GM18867 (cell line): ENCODE data around the gene DLAT.
"Not testable (repeated sequence)": the region's sequence is repeated elsewhere in the genome, so short reads cannot be mapped to it uniquely, and the experiment has no call there.

Experiments used
- ATAC-seq: cut with Tn5 transposase; IDR thresholded peaks from one replicate; pipeline ENCODE4 v1.9.1; 2021; ENCODE audit warnings: mild to moderate bottlenecking, moderate library complexity; ENCODE audit not compliant: unreplicated experiment

Gene DLAT

DNA sequence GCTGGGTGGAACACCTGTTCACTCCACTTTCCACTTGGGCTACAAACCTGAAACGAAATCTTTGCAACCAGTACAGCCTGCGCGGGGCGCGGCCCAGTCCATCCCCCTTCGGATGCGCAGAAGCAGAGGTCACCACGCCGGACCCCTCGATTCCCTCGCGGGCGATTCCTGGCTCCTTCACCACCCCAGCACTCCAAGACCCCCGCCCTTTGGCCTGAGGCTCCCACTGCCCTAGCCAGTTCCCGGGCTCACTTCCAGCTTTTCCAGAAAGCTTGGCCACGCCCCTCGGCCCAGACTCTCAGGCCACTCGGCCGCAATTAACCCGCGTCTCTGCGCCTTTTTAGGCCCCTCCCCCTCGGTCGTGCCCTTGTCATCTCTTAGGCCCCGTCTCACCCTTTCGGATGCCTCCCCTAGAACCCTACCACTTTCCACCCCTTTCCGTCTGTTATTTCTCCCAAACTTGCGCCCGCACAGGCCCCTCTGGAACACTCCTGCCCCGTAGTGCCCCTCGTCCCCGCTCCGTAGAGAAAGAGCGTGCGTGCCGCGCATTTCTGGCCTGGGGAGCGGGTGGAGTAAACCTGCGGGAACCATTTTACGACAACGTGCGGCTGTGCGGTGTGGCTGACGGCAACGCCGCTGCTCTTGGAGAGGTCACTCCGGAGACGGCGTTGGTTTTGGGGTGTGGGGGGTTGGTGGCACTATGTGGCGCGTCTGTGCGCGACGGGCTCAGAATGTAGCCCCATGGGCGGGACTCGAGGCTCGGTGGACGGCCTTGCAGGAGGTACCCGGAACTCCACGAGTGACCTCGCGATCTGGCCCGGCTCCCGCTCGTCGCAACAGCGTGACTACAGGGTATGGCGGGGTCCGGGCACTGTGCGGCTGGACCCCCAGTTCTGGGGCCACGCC is at the start of gene DLAT:
TSS of gene DLAT (plus strand) at position 636 of the 906 bp plus-strand sequence. CDS start at position 701, 65 bp downstream.
- ATAC-seq = peak; percentile 79

DNA sequence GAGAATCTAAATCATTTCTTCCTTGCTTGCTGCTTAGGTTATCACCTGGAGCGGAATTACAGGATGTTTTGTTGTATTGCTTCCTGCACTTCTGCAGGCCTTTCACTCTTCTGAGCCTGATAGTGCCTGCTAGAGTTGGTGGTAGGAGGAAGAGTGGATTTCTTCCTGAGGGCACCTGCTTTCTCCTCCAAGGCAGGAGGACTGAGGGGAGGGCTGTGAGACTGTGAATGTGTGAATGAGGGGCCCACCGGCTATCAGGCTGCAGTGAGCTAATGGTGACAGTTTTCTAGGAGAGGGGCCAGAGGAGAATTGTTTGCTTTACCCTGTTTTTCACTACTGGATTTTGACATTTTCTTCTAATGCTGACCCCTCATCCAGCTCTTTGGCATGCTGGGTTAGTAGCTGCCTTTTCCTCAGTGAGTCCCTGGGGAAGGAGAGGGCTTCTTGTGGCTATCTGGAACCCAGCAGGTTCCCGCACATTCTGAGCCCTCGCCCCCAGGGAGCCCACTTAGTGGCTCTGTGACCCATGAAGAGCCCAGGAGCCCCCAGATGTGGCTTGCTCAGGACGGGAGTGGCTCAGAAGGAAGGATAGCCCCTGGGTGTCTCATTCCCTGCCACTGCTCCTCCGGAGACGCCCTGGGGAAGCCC is 49.0 kb upstream of the DLAT start:
- ATAC-seq = no peak

DNA sequence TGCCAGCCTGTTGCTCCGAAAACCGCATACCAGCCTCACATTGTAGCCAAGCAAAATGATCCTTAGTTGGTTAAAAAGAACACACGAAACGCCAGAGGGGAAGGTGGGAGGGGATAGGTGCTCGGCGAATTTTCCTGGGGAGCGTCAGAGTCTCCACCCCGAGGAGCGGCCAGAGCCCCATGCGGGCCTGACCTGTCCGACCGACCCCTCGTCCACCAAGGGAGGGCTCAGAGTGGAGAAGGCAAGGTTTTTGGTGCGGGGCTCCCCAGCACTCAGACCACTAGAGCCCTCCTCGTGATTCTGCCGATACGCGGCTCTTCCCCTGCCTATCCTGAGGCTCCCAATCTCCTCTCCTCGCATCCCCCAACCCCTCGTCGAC is 48.5 kb upstream of the DLAT start:
- no peak for ATAC-seq

DNA sequence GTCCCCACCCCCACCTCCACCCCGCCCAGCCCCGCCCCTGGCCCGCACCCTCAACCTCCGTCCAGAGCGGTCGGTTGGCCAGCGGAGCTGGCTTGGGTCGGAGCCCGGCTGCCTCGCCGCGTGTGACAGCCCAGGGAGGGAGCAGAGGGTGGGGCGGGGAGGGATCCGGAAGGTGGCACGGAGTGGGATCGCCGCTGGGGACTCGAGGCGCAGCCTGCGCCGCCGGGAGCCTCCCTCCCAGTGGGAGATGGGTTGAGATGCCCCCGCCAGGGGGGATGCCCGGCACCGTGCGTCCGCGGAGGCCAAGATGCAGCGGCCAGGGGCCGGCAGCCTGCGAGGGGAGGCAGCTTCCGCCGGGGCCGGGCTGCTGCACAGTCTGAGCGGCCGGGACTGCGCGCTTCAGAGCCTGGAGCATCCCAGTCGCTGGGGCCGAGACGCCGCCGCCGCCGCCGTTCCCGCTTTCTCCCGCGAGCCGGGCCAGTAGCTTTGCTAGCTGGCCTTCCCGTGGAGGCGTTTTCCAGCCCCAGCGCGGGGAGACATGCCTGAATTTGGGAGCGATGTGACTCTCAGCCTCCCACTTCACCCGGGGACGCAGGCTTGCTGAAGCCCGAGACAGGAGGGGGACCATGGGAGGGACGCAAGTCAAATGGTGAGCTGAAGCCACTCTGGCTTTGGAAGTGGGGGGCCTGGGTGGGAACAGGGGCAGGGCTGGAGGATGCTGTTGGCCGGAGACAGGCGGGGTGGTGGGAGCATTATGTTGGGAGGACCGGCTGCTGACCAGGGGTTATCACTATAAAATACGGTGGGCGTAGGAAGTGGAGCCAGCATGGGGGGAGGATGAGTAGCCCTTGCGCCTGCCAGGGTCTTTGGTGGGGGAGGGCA is 47.8 kb upstream of the DLAT start:
- no peak for ATAC-seq

DNA sequence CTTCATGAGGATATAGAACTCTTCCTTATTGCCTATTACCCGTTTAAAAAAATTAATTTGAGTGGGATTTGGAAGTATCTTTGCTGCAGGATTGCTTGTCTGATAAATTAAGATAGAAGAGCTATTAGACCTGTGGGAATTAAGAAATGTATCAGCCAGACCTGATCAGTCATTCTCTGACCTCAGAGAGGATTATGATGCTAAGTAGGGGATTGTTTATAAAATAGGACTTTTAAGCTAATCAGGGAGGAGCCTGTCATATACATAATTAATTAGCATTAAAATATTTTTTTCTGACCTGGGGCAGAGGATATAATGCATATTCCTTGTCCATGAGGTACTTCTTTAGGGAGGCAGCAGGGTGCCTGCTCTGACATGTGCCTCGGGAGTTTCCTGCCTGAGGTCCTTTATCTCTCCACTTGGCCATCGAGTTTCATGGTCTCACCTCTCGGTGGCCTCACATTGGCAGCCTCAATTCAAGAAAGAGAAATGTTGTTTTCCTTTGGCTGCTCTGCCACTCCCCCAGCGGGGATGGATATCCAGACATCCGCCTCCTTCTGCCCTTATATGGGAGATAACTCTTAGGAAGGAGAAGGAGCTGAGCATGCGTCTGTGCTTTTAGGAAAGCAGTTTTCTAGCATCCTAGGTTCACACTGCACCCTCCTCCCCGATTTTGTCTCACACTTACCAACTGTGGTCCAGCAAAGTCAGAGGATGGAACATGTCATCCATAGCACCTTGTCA is 47.0 kb upstream of the DLAT start:
- no peak for ATAC-seq

DNA sequence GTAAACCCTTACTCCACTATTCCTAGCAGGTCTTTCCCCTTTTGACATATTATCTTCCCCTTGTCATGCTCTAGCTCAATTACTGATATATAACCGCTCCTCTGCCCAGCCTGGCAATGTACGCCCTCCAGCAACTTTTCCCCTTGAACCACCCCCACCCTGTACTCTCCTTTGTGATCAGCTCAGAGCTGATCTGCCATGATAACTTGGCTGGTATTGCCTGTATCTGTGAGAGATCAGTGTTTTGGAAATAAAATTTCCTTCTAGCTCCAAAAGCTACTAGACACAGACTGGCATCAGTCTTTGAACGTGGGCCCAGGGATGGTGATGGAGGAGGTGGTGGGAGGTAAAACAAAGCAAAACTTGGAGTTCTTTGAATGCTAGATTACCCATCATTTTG is 45.1 kb upstream of the DLAT start:
- no peak for ATAC-seq

DNA sequence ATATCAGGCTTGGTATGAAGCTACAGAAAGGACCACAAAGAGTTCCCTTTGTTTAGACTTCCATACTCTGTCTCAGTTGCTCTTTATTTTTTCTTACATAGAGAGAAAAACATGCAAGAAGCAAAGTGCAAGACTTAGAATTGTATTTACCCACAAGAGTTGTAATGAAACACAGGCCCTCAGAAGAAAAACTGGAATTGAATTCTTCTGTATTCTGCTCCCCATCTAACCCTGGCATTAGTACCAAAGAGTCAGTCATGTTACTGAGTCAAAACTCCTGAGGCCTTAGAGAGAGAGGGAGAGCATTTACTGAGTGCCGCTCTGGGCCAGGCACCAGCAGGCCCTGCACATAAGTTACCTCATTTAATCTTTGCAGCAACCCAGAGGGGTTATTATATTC is 43.9 kb upstream of the DLAT start:
- ATAC-seq = no peak

DNA sequence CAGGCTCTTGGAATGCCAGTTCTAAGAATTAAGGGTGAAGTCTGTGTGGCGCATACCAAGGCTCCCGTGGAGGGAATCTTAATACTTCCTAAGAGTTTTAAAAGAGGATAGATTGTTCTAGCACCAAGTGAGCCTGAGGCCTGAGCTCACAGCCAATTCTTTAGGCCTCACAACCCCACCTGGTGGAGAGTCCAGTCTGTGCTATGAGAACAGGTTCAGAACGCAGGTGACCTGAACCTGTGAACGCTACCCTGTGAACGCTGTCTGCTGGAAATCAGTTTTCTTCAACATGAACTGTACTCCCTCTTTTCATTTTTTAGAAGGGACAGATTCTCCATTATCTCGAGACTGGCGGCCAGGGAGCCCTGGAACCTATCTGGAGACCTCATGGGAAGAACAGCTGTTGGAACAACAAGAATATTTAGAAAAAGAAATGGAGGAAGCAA is 43.2 kb upstream of the DLAT start:
- peak; percentile 92 for ATAC-seq

DNA sequence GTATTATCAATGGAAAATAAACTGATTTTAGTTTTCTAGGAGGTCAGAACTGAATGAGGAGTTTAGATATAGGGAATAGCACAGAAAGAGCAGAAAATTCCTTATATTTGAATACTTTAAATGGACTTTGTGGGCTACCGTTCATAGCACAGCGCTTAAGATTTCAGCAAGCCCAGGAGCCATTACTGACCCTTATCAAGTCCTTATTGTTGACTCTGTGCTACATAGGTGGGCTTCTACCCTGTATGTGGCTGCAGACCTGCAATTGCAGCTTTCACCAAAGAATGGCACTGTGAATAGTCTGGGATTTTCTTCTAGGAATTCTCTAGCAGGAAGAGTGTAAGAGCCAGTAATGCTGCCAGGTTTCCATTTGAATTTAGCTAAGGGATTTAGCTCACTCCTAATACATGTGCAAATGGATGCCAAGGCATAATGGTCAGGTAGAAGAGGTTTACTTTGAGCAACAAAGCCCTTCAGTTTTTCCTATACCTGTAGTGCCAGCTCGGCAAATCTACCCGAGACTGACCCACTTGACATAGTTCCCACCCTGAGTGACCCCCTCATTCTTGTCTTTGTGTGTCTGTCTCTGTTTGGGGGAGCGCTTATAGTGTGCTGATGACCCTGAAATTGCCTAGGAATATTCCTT is 42.5 kb upstream of the DLAT start:
- no peak for ATAC-seq

DNA sequence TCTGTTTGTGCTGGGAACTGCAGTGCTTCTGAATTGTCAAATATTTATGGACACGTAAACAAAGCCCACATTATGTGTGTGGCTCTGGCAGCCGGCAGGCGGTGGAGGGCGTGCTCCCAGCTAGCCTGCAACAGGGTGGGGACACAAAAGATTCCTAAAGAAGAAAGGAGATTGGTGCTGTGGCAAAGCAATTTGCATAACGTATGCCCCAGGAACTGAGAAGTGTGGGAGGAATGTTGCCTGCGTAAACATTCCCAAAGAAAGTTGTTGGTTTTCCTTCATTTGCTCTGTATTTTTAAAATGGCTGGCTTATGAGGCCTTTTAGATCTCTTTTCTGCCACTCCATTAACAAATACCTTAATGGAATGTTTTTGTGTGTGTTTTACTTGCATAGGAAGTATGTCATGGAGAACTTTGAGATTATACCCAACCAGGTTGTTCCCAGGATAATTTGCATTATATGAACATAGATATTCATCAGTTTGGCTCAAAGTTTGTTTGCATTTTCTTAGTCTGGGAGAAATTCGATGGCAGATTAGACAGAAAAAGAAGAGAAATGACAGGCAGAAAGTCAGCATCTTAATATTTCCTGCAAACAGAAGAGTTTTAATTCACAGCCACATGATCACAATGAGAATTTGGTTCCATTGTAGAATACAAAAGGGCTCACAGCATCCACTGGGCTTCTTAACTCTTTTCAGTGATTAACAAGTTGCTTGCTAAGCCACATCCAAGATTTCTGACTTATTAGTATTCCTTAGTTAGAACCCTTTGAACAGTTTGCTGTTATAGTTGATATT is 41.8 kb upstream of the DLAT start:
- ATAC-seq = no peak

DNA sequence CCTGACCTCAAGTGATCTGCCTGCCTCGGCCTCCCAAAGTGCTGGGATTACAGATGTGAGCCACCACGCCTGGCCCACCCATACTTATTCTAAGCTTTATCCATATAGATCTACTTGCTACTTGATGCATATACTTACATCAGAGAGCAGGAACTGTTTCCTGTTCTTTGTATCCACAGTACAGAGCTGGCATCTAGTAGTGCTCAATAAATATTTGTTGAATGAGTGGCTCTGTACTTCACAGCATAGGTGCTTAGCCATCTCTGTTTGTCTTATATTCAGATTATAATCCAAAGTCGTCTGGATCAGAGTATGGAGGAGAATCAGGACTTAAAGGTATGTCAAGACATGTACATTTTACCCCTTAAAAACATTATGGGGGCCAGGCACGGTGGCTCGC is 38.6 kb upstream of the DLAT start:
- no peak for ATAC-seq

DNA sequence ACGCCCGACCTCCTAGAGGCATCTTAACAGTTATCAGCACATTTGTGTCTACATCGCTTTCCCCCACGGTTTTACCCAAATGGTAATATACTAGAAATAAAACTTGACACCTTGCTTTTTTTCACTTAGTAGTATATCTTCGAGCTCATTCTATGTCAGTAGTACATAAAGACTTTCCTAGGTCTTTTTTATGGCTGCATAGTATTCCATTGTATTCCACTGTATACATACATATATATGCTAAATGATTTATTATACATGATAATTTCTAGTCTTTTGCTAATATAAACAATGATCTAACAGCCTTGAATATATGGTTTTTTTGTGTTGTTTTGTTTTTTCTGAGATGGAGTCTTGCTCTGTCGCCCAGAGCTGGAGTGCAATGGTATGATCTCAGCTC is 34.8 kb upstream of the DLAT start:
- ATAC-seq = no peak

DNA sequence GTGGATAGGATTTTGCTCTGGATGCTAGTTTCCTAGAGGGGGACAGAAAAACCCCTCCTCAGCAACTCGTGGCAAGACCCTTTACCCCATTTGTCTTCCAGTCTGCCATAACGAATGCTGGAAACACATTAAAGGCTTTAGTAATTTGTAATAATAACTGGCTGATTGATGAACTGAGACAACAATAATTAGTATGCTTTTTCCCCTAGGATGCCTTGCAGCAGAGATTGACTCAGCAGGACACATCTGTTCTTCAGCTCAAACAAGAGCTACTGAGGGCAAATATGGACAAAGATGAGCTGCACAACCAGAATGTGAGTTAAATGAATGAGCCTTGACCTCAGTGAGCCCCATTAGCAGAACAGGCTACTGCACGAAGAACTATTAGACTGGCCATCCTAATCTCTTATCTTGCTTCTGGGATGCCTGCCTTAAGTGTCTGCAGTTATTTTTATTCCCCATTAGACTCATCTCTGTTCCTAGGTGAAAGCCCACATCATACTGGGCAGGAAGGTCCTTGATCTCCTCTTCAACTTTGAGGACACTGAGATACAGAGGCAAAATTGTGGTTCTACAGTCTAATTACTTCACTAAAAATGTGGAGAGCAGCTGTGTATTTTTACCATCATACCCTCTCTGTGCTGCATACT is 32.9 kb upstream of the DLAT start:
- no peak for ATAC-seq

DNA sequence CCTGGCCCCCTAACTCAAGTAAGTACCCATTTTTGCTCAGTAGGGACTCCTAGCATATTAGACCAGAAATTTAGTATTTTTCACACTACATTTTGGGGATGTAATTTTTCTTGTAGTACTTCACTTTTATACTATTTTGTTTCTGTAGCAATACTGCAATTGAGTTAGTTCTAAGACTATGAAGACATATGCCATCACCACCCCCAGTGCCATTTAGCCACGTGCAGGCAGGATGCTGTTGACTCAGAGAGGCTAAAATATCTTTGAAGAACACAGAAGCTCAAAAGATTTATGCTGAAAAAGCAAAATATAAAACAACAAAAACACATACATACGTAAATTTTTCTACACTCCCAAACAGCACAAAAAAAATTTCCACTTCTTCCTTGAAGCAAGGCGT is 29.1 kb upstream of the DLAT start:
- no peak for ATAC-seq

DNA sequence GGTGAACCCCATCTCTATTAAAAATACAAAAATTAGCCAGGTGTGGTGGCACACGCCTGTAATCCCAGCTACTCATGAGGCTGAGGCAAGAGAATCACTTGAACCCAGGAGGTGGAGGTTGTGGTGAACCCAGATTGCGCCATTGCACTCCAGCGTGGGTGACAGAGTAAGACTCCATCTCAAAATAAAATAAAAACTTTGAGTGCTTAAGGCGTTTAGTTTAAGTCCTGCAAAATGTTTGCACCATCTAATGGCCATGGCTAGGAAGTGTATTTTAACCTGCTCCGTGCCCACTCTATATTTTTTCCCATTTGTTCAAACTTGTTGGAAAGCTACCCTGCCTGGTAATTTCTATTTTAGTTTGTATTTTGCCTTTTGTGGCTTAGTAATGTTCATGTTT is 28.5 kb upstream of the DLAT start:
- not testable (repeated sequence) for ATAC-seq

DNA sequence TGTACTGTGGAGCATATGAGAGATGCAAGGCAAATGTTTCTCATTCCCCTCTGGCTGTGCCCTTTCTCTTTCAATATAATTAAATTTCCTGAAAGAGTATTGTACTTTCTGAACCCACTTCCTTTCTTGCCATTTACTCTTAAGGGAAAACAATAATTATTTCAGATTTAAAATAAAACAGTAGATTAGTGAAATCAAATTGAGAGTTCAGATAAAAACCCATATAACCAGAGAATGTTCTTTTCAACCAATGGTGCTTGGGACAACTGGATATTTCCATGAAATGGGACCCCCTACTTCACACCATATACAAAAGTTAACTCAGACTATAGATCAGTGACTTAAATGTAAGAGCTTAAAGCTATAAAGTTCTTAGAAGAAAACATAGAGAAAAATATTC is 26.1 kb upstream of the DLAT start:
- ATAC-seq = no peak

DNA sequence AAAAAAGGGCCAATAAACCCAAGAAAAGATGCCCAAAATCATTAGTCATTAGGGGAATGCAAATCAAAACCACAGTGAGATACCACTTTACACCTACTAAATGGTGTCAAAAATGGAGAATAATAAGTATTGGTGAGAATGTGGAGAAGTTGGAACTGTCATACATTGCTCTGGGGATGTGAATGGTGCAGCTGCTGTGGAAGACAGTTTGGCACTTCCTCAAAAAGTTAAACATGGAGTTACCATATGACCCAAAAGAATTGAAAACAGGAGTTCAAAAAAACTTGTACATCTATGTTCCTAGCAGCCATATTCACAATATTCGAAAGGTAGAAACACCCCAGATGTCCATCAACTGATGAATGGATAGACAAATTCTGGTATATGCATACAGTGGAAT is 24.5 kb upstream of the DLAT start:
- peak; percentile 39 for ATAC-seq

DNA sequence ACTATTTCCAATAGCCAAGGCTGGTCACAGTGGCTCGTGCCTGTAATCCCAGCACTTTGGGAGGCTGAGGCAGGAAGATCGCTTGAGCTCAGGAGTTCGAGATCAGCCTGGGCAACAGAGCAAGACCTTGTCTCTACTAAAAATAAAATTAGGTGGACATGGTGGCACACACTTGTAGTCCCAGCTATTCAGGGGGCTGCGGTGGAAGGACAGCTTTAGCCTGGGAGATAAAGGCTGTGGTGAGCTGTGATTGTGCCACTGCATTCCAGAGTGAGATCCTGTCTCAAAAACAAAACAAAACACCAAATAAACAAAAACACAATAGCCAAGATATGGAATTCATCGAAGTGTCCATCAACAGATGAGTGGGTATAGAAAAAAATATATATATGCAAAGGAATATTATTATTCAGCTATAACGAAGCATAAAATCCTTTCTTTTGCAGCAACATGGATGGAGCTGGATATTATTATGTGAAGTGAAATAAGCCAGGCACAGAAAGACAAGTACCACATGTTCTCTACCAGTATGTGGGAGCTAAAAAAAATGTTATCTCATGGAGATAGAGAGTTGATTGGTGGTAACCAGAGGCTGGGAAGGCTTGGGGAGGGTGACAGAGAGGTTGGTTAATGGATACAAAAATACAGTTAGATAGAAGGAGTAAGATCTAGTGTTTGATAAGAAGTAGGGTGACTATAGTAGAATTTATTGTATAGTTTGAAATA is 22.6 kb upstream of the DLAT start:
- ATAC-seq = no peak
